CD1c-positive myeloid dendritic cell (primary cell): Measurements from ENCODE around the gene PRIMA1.
"Not testable (repeated sequence)": the region's sequence is repeated elsewhere in the genome, so short reads cannot be mapped to it uniquely, and the experiment has no call there.

Experiments used
- DNase-seq: peaks from one replicate; pipeline ENCODE4 v3.0.0-alpha.2; 2016; ENCODE audit errors: extremely low spot score

The PRIMA1 gene

DNA sequence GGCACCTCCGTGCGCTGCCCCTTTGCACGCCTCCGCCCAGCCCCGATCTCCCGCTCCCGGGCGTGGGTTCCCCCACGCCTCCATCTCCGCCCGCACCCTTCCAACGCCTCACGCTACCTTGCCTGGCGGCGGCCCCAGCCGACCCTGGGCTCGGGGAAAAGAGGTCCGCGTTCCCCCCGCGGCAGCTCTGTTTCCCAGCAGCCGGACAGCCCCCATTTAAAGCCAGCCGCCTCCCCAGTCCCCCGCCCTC, at the start of gene PRIMA1:
Gene PRIMA1 (minus strand): TSS at position 193 of the 250 bp plus-strand sequence. CDS start 767 bp downstream, outside the sequence.
- DNase-seq = no peak

DNA sequence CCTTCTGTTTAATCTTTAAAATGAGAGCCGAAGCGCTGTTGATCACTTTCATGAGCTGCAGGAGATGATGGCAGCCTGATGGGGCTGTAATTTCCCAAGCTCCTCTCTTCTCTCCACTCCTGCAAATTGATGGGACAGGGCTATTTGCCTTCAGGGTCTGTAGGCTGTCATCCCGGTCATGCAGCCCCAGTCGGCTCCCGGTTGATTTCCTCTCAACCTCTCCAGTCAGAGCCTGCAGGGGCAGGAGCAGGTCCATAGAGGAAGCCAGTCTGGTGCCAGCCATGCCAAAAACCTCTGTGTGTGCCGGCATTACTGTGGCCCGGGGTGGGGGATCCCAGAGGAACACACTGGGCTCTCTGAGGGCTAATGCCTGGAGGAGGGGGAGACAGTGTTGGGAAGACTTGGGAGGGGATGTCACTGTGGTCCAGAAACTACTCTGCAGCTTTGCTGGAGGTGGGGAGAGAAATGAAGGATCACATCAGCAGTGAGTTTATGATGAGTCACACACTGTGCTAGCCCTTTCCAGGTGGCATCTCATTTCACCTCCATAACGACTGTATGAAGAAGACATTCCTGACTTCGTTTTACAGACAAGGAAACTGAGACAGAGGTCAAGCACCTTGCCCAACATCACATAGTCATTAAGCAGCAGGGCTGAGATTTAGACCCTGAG, 46.5 kb upstream of the PRIMA1 start:
- DNase-seq = no peak

GRCh38 chr14:93832665-93833064, 44.4 kb upstream of the PRIMA1 start:
- DNase-seq = no peak

DNA sequence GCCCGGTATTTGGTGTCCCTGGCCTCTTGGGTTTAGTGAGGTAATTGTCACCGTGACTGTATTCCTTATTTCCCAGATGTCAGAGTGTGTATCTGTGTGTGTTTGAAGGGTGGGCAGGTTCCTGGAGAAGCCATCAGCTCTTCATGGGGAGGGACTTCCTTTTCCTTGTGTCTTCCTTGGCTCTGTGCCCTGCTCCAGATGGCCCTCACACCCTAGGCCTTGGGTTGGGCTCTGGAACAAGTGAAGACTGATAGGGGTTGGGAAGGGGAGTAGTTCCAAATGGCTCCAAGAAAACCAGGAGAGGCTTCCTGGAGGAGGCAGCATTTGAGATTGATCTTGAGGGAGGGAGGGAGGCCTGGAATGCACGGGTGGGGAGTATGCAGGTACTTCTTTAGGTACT, 43.8 kb upstream of the PRIMA1 start:
- DNase-seq = no peak

- no peak for DNase-seq
Measured at GRCh38 chr14:93830753-93831461, 42.6 kb upstream of the PRIMA1 start.

DNA sequence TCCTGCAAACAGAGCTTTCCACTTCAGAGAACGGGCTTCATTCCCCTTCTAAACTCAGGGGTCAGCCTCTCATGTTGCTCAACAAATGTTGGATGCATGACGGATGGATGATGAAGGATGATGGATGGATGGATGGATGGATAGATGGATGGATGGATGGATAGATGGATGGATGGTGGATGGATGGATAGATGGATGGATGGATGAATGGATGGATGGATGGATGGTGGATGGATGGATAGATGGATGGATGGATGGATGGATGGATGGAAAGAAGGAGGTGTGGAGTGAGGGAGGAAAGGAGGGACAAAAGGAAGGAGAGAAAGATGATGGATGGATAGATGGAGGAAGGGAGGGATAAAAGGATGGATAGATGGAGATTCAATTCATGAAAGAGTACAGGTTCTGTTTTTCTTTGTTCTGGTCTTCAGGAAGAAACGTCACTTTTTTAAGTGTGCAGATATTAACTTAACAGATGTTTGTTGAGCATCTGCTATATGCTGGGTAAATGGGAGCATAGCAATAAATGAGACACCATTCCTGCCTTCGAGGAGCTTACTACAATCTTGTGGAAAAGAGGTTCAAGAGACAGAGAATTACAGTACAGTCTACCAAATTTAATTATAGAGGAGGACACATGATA, 41.7 kb upstream of the PRIMA1 start:
- DNase-seq = no peak

DNA sequence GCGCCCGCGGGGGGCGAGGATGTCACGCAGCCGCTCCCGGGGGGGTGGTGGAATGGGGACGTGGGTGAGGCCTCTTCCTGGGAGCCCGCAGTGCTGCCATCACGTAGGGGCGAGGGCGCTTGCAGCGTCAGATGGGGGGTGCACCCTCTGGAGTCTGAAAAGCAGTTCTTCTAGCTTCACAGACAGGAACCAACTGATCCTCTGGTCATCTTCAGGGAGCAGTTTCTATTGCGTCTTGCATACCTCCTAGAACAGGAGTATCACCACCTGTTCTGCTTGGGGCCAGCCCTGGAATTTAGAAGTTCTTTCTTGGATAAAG, 36.9 kb upstream of the PRIMA1 start:
- no peak for DNase-seq

- no peak for DNase-seq
Measured at GRCh38 chr14:93824518-93825234, 36.4 kb upstream of the PRIMA1 start.

DNA sequence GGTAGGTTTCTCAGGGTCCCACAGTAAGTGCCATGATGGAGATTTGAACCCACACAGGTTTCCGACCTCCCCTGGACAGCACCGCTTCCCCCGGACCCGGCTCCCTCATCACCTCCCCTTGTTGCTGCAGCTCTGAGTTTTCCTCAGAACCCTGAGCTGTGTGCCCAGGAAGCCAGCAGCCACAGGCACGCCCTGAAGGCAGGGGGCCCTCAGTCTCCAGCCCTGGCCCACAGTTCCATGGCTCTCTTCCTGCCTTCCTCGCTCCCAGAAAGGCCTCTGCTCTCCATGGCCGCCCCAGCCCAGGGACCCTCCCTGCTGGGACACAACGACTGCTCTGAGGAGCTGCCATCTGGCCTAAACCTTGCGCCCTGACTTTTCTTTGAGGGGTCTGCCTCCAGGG, 35.8 kb upstream of the PRIMA1 start:
- no peak for DNase-seq

DNA sequence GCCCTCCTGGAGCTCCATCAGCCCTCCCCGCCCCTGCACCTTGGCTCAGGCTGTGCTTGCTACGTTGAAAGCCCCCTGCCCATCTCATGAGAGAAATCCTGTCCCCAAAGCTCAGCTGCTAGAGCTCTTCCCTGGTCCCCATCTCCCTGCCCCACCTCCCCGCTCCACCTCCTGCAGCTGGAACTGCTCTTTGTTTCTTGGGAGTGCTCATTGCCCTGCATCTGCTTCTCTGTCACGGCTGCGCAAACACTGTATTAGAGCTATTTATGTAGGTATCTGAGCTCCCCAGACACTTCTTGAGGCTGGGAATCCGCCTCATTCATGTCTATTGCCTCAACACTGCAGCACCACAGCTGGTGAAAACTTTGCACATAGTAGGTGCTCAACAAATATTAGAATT, 32.8 kb upstream of the PRIMA1 start:
- DNase-seq = no peak

DNA sequence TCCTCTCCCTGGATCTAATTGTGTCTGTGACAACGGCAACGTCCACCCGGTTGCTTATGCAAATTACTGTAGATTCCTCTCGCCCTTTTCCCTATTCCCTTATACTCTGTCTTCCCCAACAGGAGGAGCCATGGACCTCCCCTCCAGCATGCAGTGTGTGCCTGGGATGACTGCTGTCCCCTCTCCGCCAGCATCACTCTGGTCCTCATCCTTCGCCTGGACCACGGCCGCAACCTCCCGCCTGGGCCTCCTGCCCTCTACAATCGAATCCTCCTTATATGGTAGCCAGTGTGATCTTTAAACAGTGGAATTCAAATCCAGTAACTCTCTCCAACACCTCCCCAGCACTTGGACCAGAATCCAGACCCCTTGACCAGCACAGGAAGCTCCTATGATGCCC, 30.6 kb upstream of the PRIMA1 start:
- no peak for DNase-seq

DNA sequence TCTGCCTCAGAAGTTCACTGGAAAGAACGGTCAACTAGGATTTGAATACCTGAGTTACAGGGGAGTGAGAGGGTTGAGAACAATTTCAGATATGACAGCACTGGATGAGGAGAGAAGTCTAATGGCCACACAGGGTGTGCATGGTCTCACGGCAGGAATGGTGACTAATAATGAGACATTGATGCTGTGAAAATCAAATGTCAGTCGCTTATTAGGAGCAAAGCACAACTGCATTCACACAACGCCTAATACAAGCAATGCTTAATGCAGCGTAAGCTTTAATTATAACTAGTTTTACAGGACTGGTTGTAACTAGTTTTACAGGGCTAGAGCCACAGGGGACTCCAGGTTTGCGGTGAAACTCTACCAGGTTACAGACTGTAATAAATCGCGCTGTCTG, 23.4 kb upstream of the PRIMA1 start:
- DNase-seq = no peak

DNA sequence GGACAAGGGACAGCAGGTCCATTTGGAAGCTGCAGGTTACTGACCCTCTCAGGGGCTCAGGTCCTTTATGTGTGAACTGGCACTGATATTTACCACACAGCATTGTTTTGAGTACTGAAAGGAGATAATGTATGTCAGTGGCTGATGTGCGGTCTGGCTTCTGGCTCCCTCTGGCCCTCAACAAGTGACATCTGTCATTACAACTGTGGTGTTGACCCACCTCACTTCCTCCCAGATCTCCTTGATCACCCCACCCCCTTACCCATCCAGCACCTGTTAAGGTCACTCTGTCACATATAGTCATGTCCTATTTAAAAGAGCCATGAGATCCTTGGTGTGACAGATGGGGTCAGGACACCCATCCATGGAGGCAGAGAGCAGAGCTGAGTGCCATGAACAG, 22.7 kb upstream of the PRIMA1 start:
- no peak for DNase-seq

DNA sequence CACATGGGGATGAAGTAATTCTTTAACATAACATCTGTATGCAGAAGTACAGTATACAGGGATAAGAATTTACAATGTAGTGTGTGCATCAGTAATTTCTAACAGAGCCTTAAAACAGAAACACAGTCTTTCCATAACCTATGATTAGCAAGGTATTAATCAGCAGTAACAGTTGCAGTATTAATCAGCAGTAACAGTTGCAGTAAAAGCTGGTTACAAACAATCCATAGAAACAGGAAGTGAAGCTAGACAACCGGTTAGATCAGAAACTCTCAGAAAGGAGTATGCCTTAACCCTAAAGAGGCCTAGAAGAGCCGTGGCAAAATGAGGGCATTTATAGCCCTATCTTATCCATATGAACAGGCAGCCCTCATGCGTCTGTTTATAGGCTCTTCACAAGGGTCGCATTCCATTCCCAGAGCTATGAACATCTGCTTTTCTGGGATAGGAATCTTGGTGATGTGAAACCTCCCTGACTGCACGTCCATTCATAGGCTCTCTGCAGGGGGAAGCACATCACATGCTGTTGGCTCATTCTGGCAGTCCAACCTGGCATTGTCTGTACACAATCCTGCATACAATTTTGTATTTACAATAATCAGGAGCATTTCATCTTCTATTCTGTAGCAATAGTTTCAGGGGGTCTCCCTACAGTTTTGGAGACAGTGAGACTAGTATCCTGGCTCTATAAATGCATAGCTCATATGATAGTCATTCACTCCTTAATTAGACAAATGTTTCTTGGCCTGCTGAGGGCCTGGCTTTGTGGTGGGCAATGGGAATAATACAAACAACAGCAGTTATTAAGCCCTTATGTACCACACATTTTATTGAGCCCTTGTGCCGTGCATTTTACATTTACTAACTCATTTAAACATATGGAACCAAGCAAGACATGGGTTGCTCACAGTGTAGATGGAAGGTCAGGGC, 21.5 kb upstream of the PRIMA1 start:
- DNase-seq = not testable (repeated sequence)

DNA sequence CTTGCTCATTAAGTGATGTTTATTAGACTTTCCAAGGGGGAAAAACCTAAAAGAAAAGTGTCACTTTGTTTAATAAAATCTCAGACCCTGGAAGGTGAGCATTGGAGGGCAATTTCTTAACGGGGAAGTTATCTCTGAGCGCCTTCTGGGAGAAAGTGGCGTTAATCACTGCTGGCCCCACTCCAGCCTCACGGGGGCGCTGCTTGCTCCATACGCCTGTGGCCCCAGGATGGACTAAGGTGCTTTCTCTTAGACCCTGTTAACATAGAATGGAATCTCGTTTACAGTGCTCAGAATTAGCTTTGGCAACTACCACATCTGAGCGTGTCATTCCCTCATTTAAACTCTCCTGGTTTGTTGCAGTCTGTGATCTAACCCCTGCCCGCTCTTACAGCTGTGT, 16.4 kb upstream of the PRIMA1 start:
- no peak for DNase-seq

GRCh38 chr14:93803408-93804318, 15.4 kb upstream of the PRIMA1 start:
- DNase-seq = no peak

- DNase-seq = no peak
Measured at GRCh38 chr14:93799989-93800921, 12.0 kb upstream of the PRIMA1 start.

- DNase-seq = no peak
Measured at GRCh38 chr14:93799617-93799988, 11.3 kb upstream of the PRIMA1 start.

DNA sequence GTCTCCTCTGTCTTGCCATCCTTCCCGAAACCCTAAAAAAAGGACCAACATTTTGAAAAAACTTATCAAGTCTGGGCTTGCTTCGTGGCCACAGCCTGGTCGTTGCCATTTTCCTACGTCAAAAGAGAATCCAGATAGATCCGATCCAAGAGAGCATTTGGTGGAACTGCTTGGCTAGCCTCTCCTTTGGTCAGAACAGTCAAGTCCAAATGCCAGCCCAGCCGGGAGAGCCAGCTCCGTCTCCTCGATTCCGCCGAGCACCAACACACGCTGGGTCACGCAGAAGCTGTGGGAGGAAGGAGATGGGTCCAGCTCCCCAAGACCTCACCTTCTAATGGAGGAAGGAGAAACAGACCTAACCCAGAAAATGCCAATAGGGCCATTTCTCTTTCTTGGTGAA, 9.3 kb upstream of the PRIMA1 start:
- no peak for DNase-seq

GRCh38 chr14:93797071-93797470, 8.8 kb upstream of the PRIMA1 start:
- DNase-seq = no peak
